Activated CD4-positive, alpha-beta T cell treated with anti-CD3 and anti-CD28 coated beads for 1 hour (primary cell): ENCODE data around the gene TMEM101.
A peak's percentile ranks its signal among the peaks of the same experiment; 100 is the strongest.
"Not testable (repeated sequence)": the region's sequence is repeated elsewhere in the genome, so short reads cannot be mapped to it uniquely, and the experiment has no call there.

Source experiments
- DNase-seq: peaks from one replicate; pipeline ENCODE4 v3.0.0-alpha.2; 2020

TMEM101 gene

GRCh38 chr17:44014437-44015172, at the start of gene TMEM101:
TMEM101 (minus strand) TSS chr17:44014963; CDS start chr17:44014952, 11 bp downstream.
- DNase-seq, result peak; percentile 83

- DNase-seq, result no peak
These were observed 49.2 kb upstream of the TMEM101 start for GRCh38 chr17:44063704-44064639.

- no peak for DNase-seq
These were observed 48.1 kb upstream of the TMEM101 start for GRCh38 chr17:44062871-44063270.

- DNase-seq, result no peak
These were observed 46.7 kb upstream of the TMEM101 start for GRCh38 chr17:44061446-44061845.

- DNase-seq, result no peak
These were observed 44.5 kb upstream of the TMEM101 start for GRCh38 chr17:44059101-44059892.

- DNase-seq, result no peak
These were observed 38.5 kb upstream of the TMEM101 start for GRCh38 chr17:44053125-44053872.

GRCh38 chr17:44049294-44050060, 34.7 kb upstream of the TMEM101 start:
- DNase-seq, result no peak

GRCh38 chr17:44046893-44047292, 32.1 kb upstream of the TMEM101 start:
- not testable (repeated sequence) for DNase-seq

- no peak for DNase-seq
These were observed 30.7 kb upstream of the TMEM101 start for GRCh38 chr17:44045486-44045885.

GRCh38 chr17:44044071-44044470, 29.3 kb upstream of the TMEM101 start:
- no peak for DNase-seq

GRCh38 chr17:44043272-44043696, 28.5 kb upstream of the TMEM101 start:
- no peak for DNase-seq

- no peak for DNase-seq
These were observed 25.3 kb upstream of the TMEM101 start for GRCh38 chr17:44039829-44040635.

GRCh38 chr17:44038604-44039011, 23.8 kb upstream of the TMEM101 start:
- DNase-seq, result no peak

GRCh38 chr17:44037471-44037870, 22.7 kb upstream of the TMEM101 start:
- DNase-seq, result no peak

- not testable (repeated sequence) for DNase-seq
These were observed 19.9 kb upstream of the TMEM101 start for GRCh38 chr17:44034688-44035087.

- DNase-seq, result no peak
These were observed 19.2 kb upstream of the TMEM101 start for GRCh38 chr17:44033861-44034408.

- DNase-seq, result no peak
These were observed 15.7 kb upstream of the TMEM101 start for GRCh38 chr17:44030482-44030881.

- DNase-seq, result no peak
These were observed 15.0 kb upstream of the TMEM101 start for GRCh38 chr17:44029736-44030135.

GRCh38 chr17:44024853-44025252, 10.1 kb upstream of the TMEM101 start:
- no peak for DNase-seq

- no peak for DNase-seq
These were observed 9.5 kb upstream of the TMEM101 start for GRCh38 chr17:44024271-44024663.
